HG03521 (cell line): ENCODE data around the gene TAPT1.
"Not testable (repeated sequence)": the region's sequence is repeated elsewhere in the genome, so short reads cannot be mapped to it uniquely, and the experiment has no call there.

ENCODE experiments used
- ATAC-seq: cut with Tn5 transposase; IDR thresholded peaks from one replicate; pipeline ENCODE4 v1.9.1; 2021; ENCODE audit warnings: mild to moderate bottlenecking, moderate library complexity; ENCODE audit not compliant: unreplicated experiment

Gene TAPT1

GRCh38 chr4:16217300-16218051 is 8.8 kb downstream of the TAPT1 start:
- ATAC-seq: no peak

- ATAC-seq: no peak
These were observed 13.2 kb downstream of the TAPT1 start for GRCh38 chr4:16213121-16213520.

GRCh38 chr4:16212138-16212782 is 14.0 kb downstream of the TAPT1 start:
- ATAC-seq: no peak

- ATAC-seq: no peak
These were observed 18.9 kb downstream of the TAPT1 start for GRCh38 chr4:16207409-16207808.

GRCh38 chr4:16206848-16207247 is 19.4 kb downstream of the TAPT1 start:
- no peak for ATAC-seq

GRCh38 chr4:16206301-16206700 is 20.0 kb downstream of the TAPT1 start:
- no peak for ATAC-seq

- ATAC-seq: peak; percentile 82
These were observed 20.7 kb downstream of the TAPT1 start for GRCh38 chr4:16205298-16206164.

- ATAC-seq: no peak
These were observed 21.8 kb downstream of the TAPT1 start for GRCh38 chr4:16204505-16204904.

GRCh38 chr4:16203083-16203482 is 23.2 kb downstream of the TAPT1 start:
- no peak for ATAC-seq

GRCh38 chr4:16202598-16202997 is 23.7 kb downstream of the TAPT1 start:
- ATAC-seq: no peak

GRCh38 chr4:16199093-16199492 is 27.2 kb downstream of the TAPT1 start:
- ATAC-seq: no peak

- ATAC-seq: no peak
These were observed 28.2 kb downstream of the TAPT1 start for GRCh38 chr4:16197876-16198665.

- no peak for ATAC-seq
These were observed 29.5 kb downstream of the TAPT1 start for GRCh38 chr4:16196482-16197393.

GRCh38 chr4:16195209-16195608 is 31.1 kb downstream of the TAPT1 start:
- no peak for ATAC-seq

- not testable (repeated sequence) for ATAC-seq
These were observed 31.5 kb downstream of the TAPT1 start for GRCh38 chr4:16194798-16195197.

GRCh38 chr4:16194214-16194613 is 32.1 kb downstream of the TAPT1 start:
- ATAC-seq: no peak

GRCh38 chr4:16192631-16193518 is 33.4 kb downstream of the TAPT1 start:
- no peak for ATAC-seq

- ATAC-seq: no peak
These were observed 34.2 kb downstream of the TAPT1 start for GRCh38 chr4:16192057-16192456.

GRCh38 chr4:16187455-16187854 is 38.8 kb downstream of the TAPT1 start:
- no peak for ATAC-seq
